NT2/D1 (cell line): ENCODE results near the gene RPL22L1.
"Not testable (repeated sequence)": the region's sequence is repeated elsewhere in the genome, so short reads cannot be mapped to it uniquely, and the experiment has no call there.

Experiments used
- DNase-seq: peaks from one replicate; pipeline ENCODE4 v3.0.0-alpha.2; 2011; ENCODE audit warnings: low read depth, low spot score
- H3K27me3 ChIP-seq: 2 replicates; pipeline ENCODE4 v1.6.0; 2011; ENCODE audit warnings: mild to moderate bottlenecking; ENCODE audit not compliant: insufficient read length, insufficient read depth
- H3K36me3 ChIP-seq: 2 replicates; pipeline ENCODE4 v1.6.1; 2011; ENCODE audit warnings: mild to moderate bottlenecking, low read length, mixed read lengths; ENCODE audit not compliant: insufficient read depth, insufficient read length
- H3K4me1 ChIP-seq: 2 replicates; pipeline ENCODE4 v1.5.1; 2011; ENCODE audit not compliant: insufficient read depth, insufficient read length
- H3K4me3 ChIP-seq: 2 replicates; pipeline ENCODE4 v1.5.1; 2011; ENCODE audit warnings: low read depth; ENCODE audit not compliant: insufficient read length
- H3K9ac ChIP-seq: 2 replicates; pipeline ENCODE4 v1.6.0; 2011; ENCODE audit warnings: low read depth; ENCODE audit not compliant: insufficient read length
- H3K9me3 ChIP-seq: 2 replicates; pipeline ENCODE4 v1.5.1; 2011; ENCODE audit warnings: mild to moderate bottlenecking, low read length; ENCODE audit not compliant: insufficient read depth
- SUZ12 ChIP-seq: IDR thresholded peaks from 2 replicates; pipeline ENCODE4 v1.6.1; 2011; ENCODE audit not compliant: insufficient read length, insufficient read depth; ENCODE audit errors: extremely low read depth
- YY1 ChIP-seq: IDR thresholded peaks from 2 replicates; pipeline ENCODE4 v1.6.1; 2011; ENCODE audit not compliant: insufficient read length, insufficient read depth
- ZNF274 ChIP-seq: IDR thresholded peaks from 2 replicates; pipeline ENCODE4 v1.6.1; 2011; ENCODE audit warnings: mild to moderate bottlenecking, low read depth, low read length

Gene RPL22L1

GRCh38 chr3:170839518-170840100, 30.4 kb downstream of the RPL22L1 start:
- no peak for TF ChIP-seq SUZ12
- no peak for TF ChIP-seq ZNF274
- no peak for TF ChIP-seq YY1
- DNase-seq = no peak
- H3K4me3 ChIP-seq = no peak overlapping the region
- no peak overlapping the region for H3K9ac ChIP-seq
- no peaks in the 10 kb centered on the region for H3K36me3 ChIP-seq
- peaks cover 9% of the 10 kb centered on the region; the same call in 1 of the 2 replicates for H3K9me3 ChIP-seq
- H3K4me1 ChIP-seq = no peaks in the 10 kb centered on the region
- no peaks in the 10 kb centered on the region for H3K27me3 ChIP-seq

- Histone ChIP-seq H3K9me3 (no peaks in the 10 kb centered on the region), H3K9ac (no peak overlapping the region), H3K4me1 (no peaks in the 10 kb centered on the region), H3K27me3 (no peaks in the 10 kb centered on the region), H3K4me3 (no peak overlapping the region), H3K36me3 (no peaks in the 10 kb centered on the region)
- TF ChIP-seq SUZ12 = no peak
- no peak for TF ChIP-seq ZNF274
- no peak for TF ChIP-seq YY1
- DNase-seq = no peak
Observed at GRCh38 chr3:170836491-170836890, 33.5 kb downstream of the RPL22L1 start.

- H3K4me3 ChIP-seq = no peak overlapping the region
- no peak for DNase-seq
- H3K36me3 ChIP-seq = no peaks in the 10 kb centered on the region
- H3K9ac ChIP-seq = no peak overlapping the region
- H3K27me3 ChIP-seq = no peaks in the 10 kb centered on the region
- no peaks in the 10 kb centered on the region for H3K4me1 ChIP-seq
- H3K9me3 ChIP-seq = no peaks in the 10 kb centered on the region
- TF ChIP-seq YY1 (no peak), ZNF274 (no peak), SUZ12 (no peak)
Observed at GRCh38 chr3:170835336-170835735, 34.7 kb downstream of the RPL22L1 start.

GRCh38 chr3:170830580-170830979, 39.4 kb downstream of the RPL22L1 start:
- no peak for DNase-seq
- H3K27me3 ChIP-seq = no peaks in the 10 kb centered on the region
- no peaks in the 10 kb centered on the region for H3K9me3 ChIP-seq
- TF ChIP-seq YY1 = no peak
- H3K9ac ChIP-seq = no peak overlapping the region
- H3K4me1 ChIP-seq = no peaks in the 10 kb centered on the region
- H3K4me3 ChIP-seq = no peak overlapping the region
- H3K36me3 ChIP-seq = no peaks in the 10 kb centered on the region

- TF ChIP-seq YY1 = no peak
- TF ChIP-seq SUZ12 = no peak
- no peak for TF ChIP-seq ZNF274
- no peaks in the 10 kb centered on the region for H3K27me3 ChIP-seq
- no peak for DNase-seq
- no peak overlapping the region for H3K9ac ChIP-seq
- no peaks in the 10 kb centered on the region for H3K36me3 ChIP-seq
- no peaks in the 10 kb centered on the region for H3K4me1 ChIP-seq
- H3K4me3 ChIP-seq = no peak overlapping the region
- H3K9me3 ChIP-seq = no peaks in the 10 kb centered on the region
Observed at GRCh38 chr3:170829546-170830272, 40.3 kb downstream of the RPL22L1 start.

- no peak for TF ChIP-seq SUZ12
- no peak for TF ChIP-seq YY1
- no peak for TF ChIP-seq ZNF274
- Histone ChIP-seq H3K9me3 (no peaks in the 10 kb centered on the region), H3K36me3 (no peaks in the 10 kb centered on the region), H3K27me3 (no peaks in the 10 kb centered on the region), H3K4me3 (no peak overlapping the region), H3K9ac (no peak overlapping the region), H3K4me1 (no peaks in the 10 kb centered on the region)
- no peak for DNase-seq
Observed at GRCh38 chr3:170826047-170826446, 43.9 kb downstream of the RPL22L1 start.

- not testable (repeated sequence) for H3K9ac ChIP-seq, H3K4me3 ChIP-seq, H3K9me3 ChIP-seq, H3K27me3 ChIP-seq, H3K36me3 ChIP-seq, H3K4me1 ChIP-seq, DNase-seq
Observed at GRCh38 chr3:170823562-170823961, 46.4 kb downstream of the RPL22L1 start.

GRCh38 chr3:170818325-170818724, 51.7 kb downstream of the RPL22L1 start:
- H3K9ac ChIP-seq, H3K9me3 ChIP-seq, H3K36me3 ChIP-seq, H3K27me3 ChIP-seq, H3K4me3 ChIP-seq, DNase-seq, H3K4me1 ChIP-seq: not testable (repeated sequence)

- not testable (repeated sequence) for H3K9me3 ChIP-seq, H3K27me3 ChIP-seq, H3K4me3 ChIP-seq, H3K9ac ChIP-seq, DNase-seq, H3K4me1 ChIP-seq, H3K36me3 ChIP-seq
Observed at GRCh38 chr3:170817471-170817870, 52.5 kb downstream of the RPL22L1 start.
